ENCODE data around the gene PNPO.

The PNPO gene

GRCh38 chr17:47941246-47942095 is at the start of gene PNPO:
Gene PNPO (plus strand): TSS chr17:47941571. CDS start chr17:47941676, 105 bp downstream.
- peak within 1 kb of the TSS; percentile 85 for H3K4me3 ChIP-seq (ENCODE audit: control insufficient read depth, low read depth, low read length)
- TF ChIP-seq, protein P1, sequence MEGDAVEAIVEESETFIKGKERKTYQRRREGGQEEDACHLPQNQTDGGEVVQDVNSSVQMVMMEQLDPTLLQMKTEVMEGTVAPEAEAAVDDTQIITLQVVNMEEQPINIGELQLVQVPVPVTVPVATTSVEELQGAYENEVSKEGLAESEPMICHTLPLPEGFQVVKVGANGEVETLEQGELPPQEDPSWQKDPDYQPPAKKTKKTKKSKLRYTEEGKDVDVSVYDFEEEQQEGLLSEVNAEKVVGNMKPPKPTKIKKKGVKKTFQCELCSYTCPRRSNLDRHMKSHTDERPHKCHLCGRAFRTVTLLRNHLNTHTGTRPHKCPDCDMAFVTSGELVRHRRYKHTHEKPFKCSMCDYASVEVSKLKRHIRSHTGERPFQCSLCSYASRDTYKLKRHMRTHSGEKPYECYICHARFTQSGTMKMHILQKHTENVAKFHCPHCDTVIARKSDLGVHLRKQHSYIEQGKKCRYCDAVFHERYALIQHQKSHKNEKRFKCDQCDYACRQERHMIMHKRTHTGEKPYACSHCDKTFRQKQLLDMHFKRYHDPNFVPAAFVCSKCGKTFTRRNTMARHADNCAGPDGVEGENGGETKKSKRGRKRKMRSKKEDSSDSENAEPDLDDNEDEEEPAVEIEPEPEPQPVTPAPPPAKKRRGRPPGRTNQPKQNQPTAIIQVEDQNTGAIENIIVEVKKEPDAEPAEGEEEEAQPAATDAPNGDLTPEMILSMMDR (IDR thresholded peaks at IDR 0.05; ENCODE audit: control insufficient read depth, insufficient read depth, low read depth, low read length, missing control alignments) = no peak
- DNase-seq (ENCODE audit: low read depth) = peak; percentile 93

DNA sequence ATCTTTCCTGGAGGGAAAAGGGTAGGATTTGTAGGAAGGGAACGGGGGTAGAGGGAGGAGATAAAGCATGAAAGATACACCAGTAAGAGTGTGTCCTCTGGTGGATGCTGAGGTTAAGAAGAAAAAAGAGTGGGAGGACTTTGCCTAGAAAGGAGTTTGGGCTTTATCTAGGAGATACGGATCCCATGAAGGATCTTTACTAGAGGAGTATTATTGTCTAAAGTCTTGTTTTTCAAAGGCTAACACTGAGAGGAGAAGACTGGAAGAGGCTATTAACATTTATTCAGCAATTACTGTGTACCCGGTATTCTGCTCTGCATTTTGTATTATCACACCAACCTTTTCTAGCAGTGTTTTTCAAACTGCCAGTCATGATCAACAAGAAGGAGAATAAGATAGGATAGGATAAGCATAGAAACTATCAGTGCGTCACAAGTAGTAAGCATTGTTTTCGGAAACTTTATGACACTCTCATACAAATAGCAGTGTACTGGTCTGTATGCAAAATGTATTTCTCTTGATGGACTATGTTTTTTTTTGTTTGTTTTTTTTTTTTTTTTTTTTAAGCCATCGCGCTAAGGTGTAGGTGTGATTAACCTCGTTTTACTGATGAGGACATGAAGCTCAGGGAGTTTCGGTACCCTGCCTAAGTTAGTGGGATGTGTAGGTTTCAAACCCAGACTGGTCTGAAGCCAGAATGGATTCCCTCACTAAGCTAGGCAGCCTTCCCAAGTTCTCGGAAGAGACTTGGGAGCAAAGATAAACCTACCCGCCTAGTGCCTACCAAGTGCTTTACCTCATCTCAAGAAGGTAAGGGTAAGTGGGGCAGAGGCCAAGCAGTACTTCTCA is 46.6 kb upstream of the PNPO start:
- TF ChIP-seq, protein P1 (IDR thresholded peaks at IDR 0.05; ENCODE audit: control insufficient read depth, insufficient read depth, low read depth, low read length, missing control alignments) = peak; percentile 2
- peak overlapping the region; percentile 96 for H3K4me3 ChIP-seq (ENCODE audit: control insufficient read depth, low read depth, low read length)
- no peak for DNase-seq (ENCODE audit: low read depth)

GRCh38 chr17:47895347-47895855 is 46.0 kb upstream of the PNPO start:
- TF ChIP-seq, protein P1 (IDR thresholded peaks at IDR 0.05; ENCODE audit: control insufficient read depth, insufficient read depth, low read depth, low read length, missing control alignments) = no peak
- H3K4me3 ChIP-seq (ENCODE audit: control insufficient read depth, low read depth, low read length) = peak overlapping the region; percentile 96
- DNase-seq (ENCODE audit: low read depth) = no peak

- H3K4me3 ChIP-seq (ENCODE audit: control insufficient read depth, low read depth, low read length) = peak within 1 kb of the TSS; percentile 96
- TF ChIP-seq, protein P1 (IDR thresholded peaks at IDR 0.05; ENCODE audit: control insufficient read depth, insufficient read depth, low read depth, low read length, missing control alignments) = no peak
- peak; percentile 100 for DNase-seq (ENCODE audit: low read depth)
Measured at GRCh38 chr17:47895856-47896671, 45.3 kb upstream of the PNPO start, which contains the start of gene SP2. Gene SP2 (plus strand): TSS chr17:47896236. CDS start chr17:47896287, 51 bp downstream.

DNA sequence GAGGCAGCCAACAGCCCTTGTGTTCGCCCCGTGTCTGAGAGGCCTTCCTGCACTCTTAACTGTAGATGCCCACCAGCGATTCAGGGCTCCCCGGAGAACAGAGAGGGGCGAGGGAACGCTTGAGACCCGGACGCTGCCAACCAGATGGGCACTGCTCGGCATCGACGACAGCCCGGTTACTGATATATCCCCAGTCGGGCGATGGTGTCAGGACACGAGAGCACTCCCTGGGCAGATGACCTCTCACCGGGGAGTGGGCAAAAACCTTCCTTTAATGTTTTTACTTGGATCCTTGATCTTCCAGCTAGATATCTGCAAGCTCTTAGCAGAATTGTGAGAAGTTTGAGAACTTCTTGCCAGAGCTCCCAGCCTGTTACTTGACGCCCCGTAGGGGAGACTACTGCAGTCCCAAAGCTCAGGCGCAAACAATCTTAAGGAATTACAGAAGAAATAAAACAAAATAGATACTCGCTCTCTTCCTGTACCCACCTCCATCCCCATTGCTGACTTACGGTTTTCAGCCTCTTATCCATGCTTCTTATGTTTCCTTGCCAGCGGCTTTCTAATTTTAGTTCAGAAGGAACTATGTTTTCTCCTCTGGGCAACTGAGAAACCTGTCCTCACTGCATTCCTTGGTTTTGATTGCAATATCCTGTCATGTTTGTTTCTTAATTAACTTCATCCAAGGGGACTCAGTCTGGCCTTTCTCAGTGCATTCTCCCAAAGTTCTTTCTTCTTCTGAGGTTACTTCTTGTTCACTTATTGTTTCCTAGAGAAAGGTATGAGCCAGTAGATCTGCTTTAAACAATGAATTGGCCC is 44.5 kb upstream of the PNPO start:
- peak overlapping the region; percentile 85 for H3K4me3 ChIP-seq (ENCODE audit: control insufficient read depth, low read depth, low read length)
- no peak for DNase-seq (ENCODE audit: low read depth)
- TF ChIP-seq, protein P1 (IDR thresholded peaks at IDR 0.05; ENCODE audit: control insufficient read depth, insufficient read depth, low read depth, low read length, missing control alignments) = no peak

All from AG09309 (cell line).